ENCODE results near the gene SP6.

SP6 gene

DNA sequence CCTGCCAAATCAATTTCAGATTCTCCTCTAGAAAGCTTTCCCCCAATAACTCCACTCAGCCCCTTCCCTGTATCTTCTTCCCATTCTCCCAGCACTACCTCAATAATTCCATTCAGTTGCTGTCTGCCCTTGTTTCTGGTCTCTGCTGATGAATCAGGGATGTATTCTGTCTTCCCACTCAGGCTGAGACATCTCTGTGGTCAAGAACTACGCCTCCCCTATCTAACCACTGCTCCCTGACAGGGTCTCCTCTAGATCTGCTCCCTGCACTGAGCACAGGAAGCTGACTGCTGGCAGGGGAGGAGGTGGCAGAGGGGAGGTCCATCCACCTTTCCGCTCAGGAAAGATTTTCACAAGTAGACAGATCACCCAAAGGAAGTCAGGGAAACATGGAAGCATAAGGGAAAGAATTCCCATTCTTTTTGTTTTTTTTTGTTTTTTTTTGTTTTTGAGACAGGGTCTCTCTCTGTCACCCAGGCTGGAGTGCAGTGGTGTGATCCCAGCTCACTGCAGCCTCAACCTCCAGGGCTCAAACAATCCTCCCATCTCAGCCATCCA is 28.1 kb upstream of the SP6 start:
- no peak for DNase-seq

DNA sequence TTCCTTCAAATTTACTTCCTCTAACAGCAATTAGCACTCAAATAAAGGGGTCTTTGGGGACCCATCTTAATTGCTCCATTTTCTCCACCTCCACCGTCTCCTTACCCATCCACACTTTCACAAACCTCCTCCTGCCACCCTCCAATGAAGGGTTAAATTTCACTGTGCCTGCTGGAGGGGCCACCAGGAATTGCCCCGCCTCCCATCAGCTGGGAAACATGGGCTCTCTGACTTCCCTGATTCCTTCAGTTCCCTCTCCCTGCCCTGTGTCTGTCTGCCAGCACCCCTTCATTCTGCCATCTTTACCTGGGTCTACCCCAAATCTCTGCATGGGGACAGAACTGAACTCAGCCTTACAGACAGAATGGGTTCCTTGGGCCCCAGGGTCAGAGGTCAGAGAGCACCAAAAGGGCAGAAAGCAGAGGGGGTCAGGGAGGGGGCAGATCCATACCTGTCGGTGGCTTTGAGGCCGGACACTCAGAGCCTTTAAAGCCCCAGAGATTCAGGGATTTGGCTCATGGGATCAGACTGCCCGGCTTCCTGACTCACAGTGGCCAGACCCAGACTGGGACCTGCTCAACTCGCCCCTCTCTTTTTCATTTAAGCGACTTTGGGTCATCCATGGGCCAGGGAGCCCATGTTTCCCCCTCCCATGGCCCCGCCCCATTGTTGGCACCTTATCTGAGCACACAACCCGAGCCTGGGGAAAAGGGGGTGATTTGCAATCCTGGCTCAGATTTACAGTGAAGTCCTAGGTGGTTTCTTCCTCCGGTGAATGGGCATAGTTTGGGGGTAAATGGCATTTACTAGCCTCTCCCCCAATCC is 27.5 kb upstream of the SP6 start:
- no peak for DNase-seq

DNA sequence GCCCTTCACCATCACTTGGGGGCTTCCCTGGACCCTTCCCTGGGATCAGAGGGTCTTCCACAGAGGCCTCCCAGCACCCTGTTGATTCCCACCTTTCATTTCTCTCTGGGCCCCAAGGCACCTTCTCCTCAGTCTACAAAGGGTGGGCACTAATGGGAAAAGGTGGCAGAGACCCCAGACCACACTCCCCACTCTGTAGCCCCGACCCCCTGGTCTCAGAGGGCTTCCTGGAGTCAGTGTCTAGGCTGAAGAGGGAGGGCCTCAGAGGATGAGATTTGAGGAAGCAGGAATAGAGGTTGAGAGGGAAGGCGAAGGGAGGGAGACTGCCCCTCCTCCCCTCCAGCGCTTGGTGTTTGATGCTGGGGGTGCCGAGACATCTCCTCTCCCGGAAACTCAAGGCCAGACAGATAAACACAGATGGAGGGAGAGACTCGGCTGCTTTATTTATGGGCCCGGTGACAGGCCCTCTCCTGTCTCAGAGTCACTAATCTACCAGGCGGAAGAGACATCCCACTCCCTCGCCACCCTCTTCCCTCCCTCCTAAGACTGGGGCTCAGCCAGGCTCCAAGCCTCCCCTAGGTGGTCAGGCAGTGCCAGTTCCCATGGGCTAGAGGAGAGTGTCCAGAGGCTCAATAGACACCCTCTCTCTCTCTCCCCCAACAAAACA is 26.5 kb upstream of the SP6 start:
- no peak for DNase-seq

DNA sequence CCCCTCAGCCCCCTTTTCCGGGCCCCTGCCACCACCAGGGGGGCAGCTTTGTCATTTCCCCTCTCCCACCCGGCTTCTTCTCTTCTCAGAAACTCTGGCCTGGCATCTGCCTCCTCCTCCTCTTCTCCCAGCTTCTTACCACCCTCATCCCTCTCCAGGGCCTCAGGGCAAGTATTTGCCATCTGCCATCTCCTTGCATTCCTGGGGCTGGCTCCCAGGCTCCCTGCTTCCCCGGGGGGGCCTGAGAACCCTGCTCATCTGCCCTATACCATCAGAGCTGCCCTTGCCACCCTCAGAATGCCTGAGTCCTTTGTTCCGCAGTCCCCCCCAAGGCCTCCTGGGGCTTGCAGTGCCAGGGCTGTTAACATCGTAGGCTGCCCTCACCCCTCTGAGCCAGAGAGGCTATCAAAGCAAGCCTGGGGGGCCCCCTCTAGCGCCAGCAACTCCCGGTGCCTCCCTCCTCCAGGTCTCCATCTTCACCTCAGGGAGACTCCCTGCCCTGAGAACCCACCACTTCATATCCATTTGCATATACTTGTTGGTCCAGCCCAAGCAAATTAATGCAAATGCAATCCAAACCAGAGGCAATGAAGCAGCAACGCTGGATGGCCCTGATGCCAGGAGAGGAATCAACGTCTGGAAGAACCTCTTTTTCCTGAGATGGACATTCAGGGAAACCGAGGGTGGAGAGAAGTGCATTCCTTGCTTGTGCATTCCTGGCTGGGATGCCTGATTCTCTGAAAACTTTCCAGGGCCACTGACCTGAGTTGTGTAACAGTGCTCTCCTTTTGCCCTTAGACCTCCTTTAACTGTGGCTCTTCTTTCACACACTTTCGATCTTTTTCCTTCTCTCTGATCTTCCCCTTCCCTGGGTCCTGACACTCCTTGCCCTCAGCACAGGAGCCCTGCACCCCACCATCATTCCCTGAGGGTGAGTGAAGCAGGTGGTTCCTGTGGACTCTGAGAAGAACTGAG is 24.3 kb upstream of the SP6 start:
- DNase-seq: no peak

DNA sequence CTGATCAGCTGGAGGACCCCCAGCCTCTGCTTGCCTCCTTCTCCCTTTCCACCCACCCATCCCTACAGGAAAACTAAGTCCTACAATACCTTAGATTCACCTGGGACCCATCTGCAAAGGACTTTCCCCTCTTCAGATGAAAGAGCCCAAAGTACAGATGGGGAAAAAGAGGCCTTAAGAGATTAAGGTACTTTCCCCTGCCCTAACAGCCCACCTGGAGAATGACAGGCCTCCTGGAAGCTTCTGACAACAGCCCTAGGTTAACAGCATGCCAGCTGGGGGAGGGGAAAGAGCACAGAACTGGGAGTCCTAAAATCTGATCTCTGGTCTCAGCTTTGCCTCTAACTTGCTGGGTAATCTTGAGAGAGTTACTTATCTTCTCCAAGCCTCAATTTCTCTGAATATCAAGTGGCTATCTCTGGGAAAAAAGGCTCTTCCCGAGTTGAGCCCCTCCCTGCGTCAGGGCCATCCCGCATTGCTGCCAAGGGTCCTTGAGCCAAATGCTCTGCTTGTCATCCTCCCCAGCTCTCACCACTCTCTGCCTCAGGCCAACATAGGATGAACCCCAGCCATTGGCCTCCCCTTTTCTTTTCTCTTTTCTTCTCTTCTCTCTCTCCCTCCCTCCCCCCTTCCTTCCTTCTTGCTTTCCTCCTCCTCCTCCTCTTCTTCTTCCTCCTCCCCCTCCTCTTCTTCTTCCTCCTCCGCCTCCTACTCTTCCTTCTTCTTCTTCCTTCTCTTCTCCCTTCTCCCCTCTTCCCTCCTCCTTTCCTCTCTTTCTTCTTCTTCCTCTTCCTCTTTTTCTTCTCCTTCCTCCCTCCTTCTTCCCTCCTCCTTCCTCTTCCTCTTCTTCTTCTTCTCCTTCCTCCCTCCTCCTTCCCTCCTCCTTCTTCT is 22.5 kb upstream of the SP6 start:
- no peak for DNase-seq

DNA sequence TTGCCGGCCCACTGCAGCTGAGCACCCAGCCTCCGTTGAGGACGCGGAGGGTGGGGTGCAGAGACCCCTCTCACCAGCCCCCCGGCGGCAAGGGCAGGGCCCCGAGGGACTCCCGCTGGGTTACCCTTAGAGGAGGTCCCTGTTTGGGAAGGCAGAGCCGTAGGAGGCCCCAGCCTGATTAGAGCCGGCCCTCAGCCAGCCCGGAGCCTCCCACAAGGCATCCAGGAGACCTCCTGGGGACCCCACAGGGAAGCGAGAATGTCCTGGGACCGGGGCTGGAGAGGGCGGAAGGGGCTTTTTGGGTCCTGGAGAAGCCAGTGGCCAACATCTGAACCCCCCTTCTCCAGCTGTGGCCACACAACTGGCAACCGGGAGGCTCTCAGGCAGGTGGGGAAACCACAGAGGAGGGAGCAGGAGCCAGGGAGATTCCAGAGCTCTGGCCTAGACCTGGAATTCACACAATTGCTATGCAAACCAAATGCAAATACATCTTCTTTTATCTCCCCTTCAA is 21.7 kb upstream of the SP6 start:
- DNase-seq: no peak

DNA sequence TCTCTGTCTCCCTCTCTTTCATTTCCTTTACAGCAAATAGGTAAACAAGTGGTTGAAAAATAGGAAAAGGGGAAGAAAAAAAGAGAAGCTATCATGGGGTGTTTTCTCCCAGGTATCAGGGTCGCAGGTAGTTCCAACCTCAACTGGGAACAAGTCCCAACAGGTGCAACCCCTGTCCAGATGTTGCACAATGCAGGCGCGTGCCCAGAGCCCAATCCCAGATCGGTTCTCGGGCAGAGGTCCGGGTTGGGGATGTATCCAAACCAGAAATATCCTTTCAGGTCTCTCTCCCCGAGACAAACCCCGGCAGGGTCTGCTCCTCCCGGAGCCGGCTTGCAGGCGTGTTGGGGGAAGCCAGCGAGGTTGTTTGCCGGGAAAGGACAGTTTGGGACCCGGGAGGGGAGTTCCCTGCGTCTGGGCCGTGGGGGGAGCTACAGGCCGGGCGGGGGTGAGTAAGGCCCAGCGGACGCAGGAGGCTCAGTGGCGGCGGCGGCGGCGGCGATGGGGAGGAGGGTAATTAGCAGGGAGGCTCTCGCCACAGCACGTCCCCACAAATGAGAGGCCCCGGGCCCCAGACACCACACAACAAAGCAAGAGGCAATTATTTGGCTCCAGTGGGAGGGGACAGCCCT is 21.2 kb upstream of the SP6 start:
- DNase-seq: no peak

DNA sequence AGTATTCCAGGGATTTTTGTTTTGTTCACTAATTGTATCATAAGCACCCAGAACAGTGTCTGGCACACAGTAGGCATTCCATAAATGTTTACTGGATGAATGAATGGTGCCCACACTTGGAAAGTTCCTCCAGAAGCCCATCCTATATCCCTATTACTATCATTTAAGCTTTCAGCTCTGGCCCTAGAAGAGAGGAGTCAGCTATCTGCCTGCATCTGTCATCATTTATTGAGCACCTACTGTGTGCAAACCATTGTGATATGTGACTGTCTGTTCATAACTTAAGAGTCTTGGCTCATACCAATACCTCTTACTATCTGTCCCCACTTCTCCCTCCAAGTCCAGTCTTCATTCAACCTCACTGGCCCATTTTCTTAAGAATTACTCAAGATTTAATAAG is 20.1 kb upstream of the SP6 start:
- DNase-seq: no peak

DNA sequence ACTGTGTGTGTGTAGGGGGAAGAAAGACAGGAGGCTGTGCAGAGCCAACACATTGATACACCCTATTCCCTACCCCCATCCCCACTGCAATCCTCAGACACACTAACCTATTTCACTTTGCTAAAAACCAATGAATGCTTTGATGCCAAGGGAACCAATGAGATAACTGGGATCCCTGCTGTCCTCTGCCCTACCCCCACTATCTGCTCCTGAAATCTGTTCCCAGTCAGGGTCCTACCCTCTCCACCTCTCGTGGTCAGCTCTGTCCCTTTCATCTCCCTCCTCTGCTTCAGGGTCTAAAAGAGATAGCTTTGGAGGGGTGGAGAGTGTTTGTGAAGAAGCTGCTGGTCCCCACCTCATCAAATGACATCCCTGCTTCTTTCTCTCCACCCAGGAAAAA is 19.1 kb upstream of the SP6 start:
- no peak for DNase-seq

DNA sequence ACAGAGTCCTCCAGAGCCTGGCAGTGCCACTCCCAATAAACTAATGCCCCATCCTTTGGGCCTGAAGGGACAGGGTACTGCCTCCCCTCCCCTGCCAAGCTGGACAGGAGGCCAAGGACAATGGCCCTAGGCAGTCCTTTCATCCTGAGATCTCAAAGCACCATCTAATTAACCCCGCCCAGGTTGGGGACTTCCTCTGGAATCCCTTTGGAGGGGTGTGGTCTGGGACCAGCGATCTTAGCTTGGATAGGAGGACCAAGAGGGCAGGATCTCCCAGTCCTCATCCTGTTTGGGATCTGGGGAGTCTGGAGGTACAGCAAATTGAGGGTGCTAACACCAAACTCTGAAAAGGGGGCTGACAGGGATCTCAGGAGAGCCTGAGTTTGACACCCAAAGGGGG is 18.2 kb upstream of the SP6 start:
- no peak for DNase-seq

DNA sequence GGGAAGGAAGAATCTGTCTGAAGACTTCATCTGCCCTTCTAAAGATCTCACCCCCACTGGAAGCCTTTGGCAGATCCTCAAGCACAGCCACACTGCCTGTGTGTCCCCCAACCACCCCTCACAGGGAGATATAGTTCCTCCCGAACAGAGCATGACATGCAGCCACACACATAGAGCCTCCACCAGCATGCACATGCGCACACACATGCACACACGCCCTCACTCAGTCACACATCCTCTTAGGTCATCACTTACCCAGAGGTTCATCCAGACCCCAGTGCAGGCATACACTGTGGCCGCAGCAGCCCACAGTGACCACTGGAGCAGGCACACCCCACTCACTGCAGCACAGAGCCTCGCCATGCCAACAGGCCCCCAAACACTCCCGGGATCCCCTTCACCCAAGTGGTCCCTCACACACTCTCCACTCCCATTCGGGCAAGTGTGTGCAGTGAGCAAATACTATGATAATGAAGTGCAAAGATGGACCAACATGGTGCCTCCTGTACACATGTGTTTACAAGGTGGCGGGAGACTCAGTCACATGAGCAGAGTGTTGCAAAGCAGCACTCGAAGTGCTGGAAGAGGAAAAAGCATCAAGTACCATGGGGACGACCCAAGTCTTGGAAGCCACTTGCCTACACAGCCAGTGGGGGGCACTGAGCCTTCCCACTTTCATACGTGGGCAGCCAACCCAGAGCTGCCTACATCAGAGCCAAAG is 17.0 kb upstream of the SP6 start:
- no peak for DNase-seq

DNA sequence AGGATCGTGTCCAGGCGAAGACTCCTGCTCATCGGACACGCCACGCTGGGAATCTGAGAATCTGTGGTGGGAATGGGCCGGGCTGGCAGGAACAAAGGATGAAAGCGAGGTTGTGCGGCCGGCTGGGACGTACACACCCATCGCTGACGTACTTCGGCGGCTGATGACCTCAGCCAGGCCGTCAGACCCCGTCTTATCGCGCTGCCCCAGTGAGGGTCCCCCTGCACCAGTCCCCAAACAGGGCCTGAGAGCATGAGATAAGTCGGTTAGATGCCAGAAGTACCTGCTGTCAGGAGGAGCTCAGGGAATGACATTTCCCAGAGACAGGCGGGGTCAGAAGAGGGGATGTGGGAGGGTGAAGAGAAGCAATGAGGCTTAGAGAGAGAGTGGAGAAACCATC is 16.0 kb upstream of the SP6 start:
- DNase-seq: no peak

DNA sequence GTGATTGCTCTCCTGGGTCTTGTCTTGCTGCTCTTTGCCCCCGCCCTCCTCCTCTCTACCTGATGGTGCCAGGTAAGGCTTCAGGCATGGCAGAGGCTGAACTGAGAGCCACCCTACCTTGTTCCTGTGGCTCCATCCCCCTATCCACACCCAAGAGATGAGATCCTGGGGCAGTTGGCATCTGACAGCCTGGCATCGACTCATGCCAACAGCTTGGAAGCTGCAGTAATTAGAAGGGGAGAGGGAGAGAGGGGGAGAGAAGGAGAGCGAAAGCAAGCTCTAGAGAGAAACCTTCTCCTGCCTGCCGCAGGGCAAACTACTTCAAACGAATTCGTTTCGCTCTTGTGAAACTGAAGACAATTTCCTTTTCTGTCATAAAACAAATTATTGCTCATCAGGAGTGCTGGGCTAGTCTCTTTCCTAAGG is 13.8 kb upstream of the SP6 start:
- no peak for DNase-seq

DNA sequence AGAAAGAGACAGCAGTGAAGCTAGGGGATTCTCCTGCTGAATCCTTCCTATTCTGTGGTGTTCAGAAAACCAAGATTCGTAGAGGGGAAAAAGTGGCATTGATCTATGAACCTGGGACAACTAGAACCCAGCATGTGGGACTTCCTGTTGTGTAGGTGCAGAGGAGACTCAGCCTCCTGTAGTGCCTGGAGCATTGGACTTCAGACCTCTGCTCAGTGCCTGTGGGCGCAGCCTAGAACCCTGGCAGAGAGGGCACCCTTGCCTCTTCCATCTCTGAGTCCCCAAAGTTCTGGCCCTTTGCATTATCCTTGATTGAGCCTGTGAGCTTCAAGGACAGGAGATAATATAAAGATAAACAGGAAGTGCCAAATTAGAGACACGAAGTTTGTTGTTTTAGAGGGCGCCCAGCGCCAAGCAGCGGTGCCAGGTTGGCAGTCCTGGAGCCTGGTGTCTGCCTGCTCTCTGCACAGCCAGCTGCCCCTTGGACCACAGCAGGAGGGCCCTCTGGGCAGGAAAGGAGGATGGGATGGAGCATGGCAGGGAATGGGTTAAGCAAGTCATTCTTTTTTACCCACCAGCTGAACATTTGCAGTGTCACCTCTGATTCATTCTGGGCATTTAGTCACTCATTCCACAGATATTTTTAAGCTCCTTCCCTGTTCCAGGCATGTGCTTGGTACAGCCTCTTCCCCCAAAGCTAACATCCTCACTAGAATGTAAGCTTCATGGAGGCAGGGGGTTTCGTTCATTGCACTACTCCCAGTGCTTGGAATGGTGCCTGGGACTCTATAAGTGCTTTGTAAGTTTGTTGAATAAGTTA is 11.9 kb upstream of the SP6 start:
- no peak for DNase-seq

DNA sequence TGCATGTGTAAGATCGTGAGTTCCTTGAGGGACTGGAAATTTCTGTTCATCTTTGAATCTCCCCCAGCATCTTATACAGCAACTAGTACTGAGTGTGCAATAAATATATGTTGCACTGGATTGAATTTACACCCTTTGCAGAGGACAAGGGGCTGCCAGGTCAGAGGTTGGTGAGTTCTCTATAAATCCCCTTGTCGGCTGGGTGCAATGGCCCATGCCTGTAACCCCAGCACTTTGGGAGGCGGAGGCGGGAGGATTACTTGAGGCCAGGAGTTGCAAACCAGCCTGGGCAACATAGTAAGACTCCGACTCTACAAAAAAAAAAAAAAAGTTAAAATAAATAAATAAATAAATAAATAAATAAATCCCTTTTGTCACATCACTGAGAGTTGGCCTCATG is 9.4 kb upstream of the SP6 start:
- DNase-seq: no peak

DNA sequence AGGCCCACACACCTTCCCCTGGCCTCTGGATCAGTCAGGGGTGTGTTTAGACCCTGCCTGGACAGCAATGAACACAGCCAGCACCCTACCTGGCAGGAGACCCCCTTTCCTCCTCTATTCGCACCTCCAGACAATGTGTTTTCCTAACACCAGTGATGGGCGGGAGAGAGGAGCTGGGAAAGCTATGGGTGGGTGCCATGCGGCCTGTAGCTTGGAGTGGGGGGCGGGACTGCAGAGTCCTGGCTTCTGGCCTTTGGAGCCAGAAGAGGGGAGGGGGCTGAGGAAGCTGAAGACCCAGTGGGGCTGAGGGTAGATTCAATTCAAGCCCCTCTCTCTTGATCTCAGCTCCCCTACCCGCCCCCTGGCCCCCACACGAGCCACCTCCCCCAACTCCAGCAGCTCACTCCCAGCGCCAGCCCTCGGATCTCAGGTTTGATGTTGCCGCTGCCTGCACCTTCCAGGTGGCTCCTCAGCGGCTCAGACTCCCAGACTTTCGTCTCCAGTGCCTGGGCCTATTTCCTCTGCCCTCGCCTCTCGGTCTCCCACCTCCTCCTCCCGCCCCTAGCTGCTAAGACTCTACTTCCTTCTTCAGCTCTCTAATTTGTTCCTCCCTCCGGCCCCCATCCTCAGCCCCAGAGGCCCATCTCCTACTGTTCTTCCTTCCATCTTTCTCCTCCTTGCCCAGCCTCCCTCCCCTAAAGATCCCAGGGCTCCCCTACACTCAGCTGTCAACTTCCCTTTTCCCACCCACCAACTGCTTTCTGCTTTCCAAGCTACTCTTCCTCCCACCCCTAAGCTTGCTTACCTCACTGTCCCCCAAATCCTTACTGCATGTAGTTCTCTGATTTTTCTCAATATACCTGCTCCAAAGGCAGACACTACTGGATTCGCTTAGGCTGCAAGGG is 6.8 kb upstream of the SP6 start:
- DNase-seq: no peak

DNA sequence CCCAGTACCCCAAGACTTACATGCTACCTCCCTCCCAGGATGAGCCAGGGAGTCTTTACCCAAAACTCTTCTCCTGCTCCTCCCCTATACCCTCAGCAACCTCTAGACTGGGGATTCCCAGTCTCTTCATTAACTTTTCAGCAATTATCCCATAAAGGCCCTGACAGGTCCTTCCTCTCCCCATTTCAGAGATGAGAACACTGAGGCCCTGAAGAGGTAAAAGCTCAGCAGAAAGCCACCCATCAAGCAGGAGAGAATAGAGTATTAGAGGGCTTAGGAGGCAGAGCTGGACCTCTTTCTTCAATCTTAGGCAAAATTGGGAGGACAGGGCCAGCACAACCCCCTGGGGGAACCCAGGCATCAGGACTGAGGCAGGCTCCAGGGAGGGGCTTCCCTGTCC is 5.9 kb upstream of the SP6 start:
- DNase-seq: no peak

DNA sequence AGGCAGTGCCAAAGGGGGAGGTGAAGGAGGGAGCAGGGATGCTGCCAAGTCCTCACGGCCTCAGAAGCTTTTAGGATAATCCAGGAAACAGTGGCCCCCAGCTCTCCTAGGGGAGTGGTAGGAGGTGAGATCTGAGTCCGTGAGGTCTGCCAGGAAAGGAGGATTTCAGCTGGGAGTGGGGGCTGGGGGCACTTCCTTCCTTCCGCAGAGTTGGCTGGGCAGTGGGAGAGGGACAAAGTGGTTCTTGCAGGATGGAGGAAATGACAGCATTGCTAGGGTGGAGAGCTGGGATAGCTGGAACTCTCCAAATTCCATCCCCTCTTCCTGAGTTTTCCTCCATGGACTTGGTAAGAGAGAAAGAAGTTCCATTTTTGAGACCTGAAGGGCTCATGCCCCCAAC is 4.8 kb upstream of the SP6 start:
- DNase-seq: no peak

DNA sequence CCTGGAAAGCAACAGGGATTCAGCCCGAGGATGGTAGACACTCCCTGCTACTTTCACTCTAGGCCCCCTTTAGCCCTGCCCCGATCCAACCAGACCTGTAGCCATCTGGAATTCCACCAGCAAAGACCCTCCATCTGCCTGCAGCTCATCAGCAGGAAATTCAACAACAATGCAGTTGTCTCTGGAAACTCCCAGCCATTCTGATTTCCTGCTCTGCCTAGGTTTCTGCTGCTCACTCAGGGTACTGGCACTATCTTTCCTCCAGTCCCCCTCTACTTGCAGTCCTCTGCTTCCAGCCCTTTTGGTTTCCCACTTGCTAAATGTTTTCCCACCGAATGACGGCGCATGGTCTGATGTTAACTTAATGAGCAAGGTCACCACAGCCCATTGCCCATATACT is 2.7 kb upstream of the SP6 start:
- DNase-seq: no peak
